Lower leg skin (tissue), 3 donors: Measurements from ENCODE around the gene NTRK2.

Experiments
- CTCF ChIP-seq, 3 donors: fragments of 450-650 bp; IDR thresholded peaks; one replicate each; pipeline ENCODE4 v1.5.1; 2016; ENCODE audit warnings: antibody characterized with exemption in 3 of 3, mild to moderate bottlenecking in 3 of 3, moderate library complexity in 2 of 3
- POLR2A ChIP-seq, 2 donors: fragments of 450-650 bp; IDR thresholded peaks; one replicate each; pipeline ENCODE4 v1.6.1; 2016 to 2017; ENCODE audit warnings: antibody characterized with exemption in 2 of 2, mild to moderate bottlenecking in 1 of 2, moderate library complexity in 1 of 2

- TF ChIP-seq POLR2A (IDR thresholded peaks at IDR 0.05) (no peak), CTCF (IDR thresholded peaks at IDR 0.05) (no peak)
These were observed 191.9 kb downstream of the NTRK2 start for GRCh38 chr9:84861455-84861854.
